HK-2 (cell line): Measurements from ENCODE around the gene DCAF15.

Experiments
- DNase-seq: peaks from one replicate; pipeline ENCODE4 v3.0.0-alpha.2; 2018; ENCODE audit not compliant: unreplicated experiment

Gene DCAF15

GRCh38 chr19:13931391-13932148 is 20.7 kb upstream of the DCAF15 start:
- no peak for DNase-seq

- no peak for DNase-seq
Measured at GRCh38 chr19:13932149-13932637, 20.1 kb upstream of the DCAF15 start.

GRCh38 chr19:13932911-13933393 is 19.4 kb upstream of the DCAF15 start:
- no peak for DNase-seq

DNA sequence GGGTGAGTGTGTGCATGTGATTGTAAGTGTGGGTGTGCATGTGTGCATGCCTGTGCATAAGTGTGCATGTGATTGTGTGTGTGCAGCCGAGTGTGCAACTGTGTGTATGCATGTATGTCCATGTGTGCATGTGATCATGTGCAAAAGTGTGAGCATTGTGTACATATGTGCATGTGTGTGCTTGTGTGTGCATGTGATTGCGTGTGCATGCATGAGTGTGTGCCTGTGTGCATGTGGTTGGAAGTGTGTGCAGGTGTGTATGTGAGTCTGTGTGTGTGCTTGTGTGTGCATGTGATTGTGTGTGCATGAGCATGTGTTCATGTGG is 17.6 kb upstream of the DCAF15 start:
- no peak for DNase-seq

GRCh38 chr19:13935765-13936510 is 16.4 kb upstream of the DCAF15 start:
- DNase-seq = no peak

DNA sequence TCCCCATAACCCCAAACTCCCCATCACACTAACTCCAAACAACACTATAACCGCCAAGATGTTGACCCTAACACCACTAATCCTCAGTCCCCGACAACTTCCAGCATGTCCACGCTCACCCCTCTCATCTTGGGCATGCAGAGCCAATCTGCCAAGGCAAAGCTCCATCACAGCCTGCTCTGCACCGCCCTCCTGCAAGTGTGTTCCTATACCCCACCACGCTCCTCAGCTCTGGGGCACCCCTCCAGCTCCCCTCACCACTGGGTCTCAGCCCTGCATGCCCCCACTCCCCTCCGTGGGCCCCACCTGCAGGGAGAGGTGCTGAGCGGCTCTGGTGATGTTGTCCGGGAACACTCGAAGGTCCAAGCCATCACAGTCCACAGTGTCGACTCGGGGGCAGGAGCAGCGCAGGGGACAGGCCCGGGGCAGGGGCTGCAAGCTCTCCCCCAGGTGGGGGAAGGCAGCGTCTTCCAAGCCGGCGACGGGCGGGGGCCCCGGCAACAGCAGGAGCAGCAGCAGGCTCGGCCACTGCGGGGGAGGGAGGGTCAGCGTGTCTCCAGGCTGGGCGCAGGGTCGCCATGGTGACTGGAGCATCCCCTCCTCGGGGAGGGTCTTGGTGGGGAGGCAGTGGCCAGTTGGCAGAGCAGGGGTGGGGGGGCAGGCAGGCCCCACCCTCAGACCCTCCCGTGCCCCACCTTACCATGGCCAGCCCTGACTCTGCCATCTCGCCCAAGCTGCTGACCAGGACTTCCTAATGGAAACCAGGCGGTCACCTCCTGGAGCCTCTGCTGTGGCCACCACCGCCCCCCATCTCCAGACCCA is 14.6 kb upstream of the DCAF15 start:
- DNase-seq = no peak

GRCh38 chr19:13938301-13939064 is 13.8 kb upstream of the DCAF15 start, which contains the start of gene PODNL1:
TSS of gene PODNL1 (minus strand) at chr19:13938417. CDS start at chr19:13938181, 236 bp downstream.
- DNase-seq = no peak

DNA sequence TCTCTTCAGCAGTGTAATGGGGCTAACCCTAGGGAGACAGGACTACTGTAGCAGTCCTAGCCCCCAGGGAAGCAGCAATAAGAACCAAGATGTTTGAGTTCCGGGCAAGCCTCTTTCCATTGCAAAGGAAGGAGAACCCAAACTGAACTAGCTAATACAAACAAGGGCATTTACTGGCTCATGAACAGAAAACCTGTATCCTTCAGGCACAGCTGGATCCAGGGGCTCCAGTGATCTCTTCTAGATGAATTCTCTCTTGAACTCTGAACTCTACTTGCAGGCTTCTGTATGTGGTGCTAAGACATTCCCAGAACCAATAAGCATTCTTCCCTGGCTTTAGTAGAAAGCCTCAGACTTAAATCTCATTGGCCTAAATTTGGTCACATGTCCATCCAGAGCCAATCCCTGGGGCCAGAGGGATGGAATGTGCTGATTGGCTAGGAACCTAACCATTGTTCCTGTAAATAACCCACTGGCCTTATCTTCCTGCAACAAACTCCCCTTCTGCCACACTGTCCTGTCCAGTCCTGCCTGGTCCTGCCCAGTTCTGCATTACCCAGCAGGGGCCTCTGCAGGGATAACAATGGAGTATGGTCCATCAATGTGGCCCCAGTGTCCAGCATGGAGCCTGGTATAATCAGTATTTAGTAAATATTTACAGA is 10.2 kb upstream of the DCAF15 start:
- no peak for DNase-seq

- DNase-seq = no peak
Measured at GRCh38 chr19:13946414-13946813, 5.9 kb upstream of the DCAF15 start.

- DNase-seq = no peak
Measured at GRCh38 chr19:13951043-13951442, 1.3 kb upstream of the DCAF15 start.

- no peak for DNase-seq
Measured at GRCh38 chr19:13951799-13952153, 533 bp upstream of the DCAF15 start.

DNA sequence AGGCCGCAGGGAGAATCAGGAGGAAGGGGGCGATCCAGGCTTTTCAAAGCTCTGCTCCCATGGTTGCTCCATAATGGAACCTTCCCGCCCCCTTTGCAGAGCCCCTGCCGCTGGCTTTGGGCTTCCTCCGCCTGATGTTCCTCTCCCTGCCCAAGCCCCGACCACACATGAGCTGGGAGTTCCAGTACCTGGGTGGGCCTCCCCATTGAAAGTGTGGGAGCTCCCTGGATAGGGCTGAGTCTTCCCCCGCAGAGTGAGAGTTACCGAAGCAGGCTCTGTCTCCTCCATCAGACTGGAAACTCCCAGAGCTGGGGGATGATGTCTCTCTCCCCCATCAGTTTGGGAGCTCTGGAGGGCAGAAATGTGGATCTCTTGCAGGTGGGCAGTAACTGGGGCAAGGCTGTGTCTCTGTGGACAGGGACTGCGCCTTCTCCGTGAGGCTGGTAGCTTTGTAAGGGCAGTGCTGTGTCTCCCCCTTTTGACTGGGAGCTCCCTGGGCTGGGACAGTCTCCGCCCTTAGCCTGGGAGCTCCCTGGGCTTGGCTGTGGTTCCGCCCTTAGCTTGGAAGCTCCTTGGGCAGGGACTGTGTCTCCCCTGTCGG is 722 bp downstream of the DCAF15 start:
- peak; percentile 54 for DNase-seq

DNA sequence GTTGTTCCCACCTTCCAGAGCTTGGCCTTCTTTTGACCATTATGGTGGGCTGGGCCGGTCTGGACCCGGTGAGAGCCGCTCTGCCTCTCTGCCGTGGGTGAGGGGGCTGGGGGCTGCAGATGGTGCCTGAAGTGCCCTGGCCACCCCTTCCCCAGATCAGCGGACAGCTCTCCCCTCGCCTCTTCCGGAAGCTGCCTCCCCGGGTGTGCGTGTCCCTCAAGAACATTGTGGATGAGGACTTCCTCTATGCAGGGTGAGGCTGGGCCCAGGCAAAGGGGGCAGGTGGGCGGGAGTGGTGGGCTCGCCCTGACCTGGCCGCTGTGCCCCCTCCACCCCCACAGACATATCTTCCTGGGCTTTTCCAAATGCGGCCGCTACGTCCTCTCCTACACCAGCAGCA is 1.9 kb downstream of the DCAF15 start:
- DNase-seq = no peak

GRCh38 chr19:13955662-13956364 is 3.5 kb downstream of the DCAF15 start:
- DNase-seq = no peak

DNA sequence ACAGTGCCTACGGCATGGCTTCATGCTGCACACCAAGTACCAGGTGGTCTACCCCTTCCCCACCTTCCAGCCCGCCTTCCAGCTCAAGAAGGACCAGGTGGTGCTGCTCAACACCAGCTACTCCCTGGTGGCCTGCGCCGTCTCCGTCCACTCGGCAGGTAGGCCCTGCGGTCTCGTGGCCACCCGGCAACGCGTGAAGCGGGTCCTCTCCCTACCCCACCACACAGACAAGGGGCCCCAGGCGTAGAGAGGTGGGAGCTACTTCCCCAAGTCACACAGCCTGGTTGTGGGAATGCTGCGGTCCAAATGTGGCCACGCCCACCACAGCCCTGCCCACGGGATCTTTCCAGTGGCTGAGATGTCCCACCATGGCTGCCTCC is 4.0 kb downstream of the DCAF15 start:
- no peak for DNase-seq

GRCh38 chr19:13957051-13957450 is 4.7 kb downstream of the DCAF15 start:
- no peak for DNase-seq

GRCh38 chr19:13958043-13958442 is 5.7 kb downstream of the DCAF15 start:
- no peak for DNase-seq

- no peak for DNase-seq
Measured at GRCh38 chr19:13959141-13959961, 7.0 kb downstream of the DCAF15 start.
